Suprapubic skin (tissue), 3 donors: ENCODE results near the gene BBS2.

Source experiments
- EP300 ChIP-seq: sonication (generic); formaldehyde crosslinking; IDR thresholded peaks from one replicate; pipeline ENCODE4 v1.6.1; 2017; ENCODE audit warnings: antibody characterized with exemption
- POLR2A ChIP-seq, 2 donors: fragments of 450-650 bp; IDR thresholded peaks; one replicate each; pipeline ENCODE4 v1.6.1; 2017; ENCODE audit warnings: antibody characterized with exemption in 2 of 2, mild to moderate bottlenecking in 2 of 2, moderate library complexity in 2 of 2
- TF ChIP-seq, protein P1 (sequence below), 2 donors: fragments of 200-600 bp in 1 of 2; fragments of 450-650 bp in 1 of 2; sonication (generic) in 1 of 2; IDR thresholded peaks; one replicate each; pipeline ENCODE4 v1.5.1; 2016 to 2019; ENCODE audit warnings: antibody characterized with exemption in 2 of 2, mild to moderate bottlenecking in 1 of 2, moderate library complexity in 1 of 2

DNA sequence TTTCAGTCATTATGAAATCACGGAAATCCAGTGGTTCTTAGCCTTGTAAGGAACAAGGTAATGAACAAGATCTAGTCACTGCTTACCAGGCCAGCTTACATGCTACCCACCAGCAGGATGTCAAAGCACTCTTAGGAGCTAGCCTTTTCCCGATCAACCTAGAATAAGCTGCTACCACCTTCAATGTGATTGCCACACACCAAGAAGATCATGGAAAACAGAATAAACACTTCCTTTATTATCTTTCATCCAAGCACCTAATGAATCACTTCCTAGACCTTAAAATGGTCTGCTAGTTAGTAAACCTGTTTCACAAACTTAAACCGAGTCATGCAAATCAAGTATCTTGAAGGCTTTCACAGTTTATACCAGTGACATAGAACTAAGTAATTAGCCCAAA, 5.0 kb downstream of the BBS2 start:
- TF ChIP-seq, protein P1, sequence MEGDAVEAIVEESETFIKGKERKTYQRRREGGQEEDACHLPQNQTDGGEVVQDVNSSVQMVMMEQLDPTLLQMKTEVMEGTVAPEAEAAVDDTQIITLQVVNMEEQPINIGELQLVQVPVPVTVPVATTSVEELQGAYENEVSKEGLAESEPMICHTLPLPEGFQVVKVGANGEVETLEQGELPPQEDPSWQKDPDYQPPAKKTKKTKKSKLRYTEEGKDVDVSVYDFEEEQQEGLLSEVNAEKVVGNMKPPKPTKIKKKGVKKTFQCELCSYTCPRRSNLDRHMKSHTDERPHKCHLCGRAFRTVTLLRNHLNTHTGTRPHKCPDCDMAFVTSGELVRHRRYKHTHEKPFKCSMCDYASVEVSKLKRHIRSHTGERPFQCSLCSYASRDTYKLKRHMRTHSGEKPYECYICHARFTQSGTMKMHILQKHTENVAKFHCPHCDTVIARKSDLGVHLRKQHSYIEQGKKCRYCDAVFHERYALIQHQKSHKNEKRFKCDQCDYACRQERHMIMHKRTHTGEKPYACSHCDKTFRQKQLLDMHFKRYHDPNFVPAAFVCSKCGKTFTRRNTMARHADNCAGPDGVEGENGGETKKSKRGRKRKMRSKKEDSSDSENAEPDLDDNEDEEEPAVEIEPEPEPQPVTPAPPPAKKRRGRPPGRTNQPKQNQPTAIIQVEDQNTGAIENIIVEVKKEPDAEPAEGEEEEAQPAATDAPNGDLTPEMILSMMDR (IDR thresholded peaks at IDR 0.05) = no peak
- no peak for TF ChIP-seq POLR2A (IDR thresholded peaks at IDR 0.05)
- no peak for TF ChIP-seq EP300
